GM13976 (cell line): Measurements from ENCODE around the gene MPHOSPH9.
A peak's percentile ranks its signal among the peaks of the same experiment; 100 is the strongest.
"Not testable (repeated sequence)": the region's sequence is repeated elsewhere in the genome, so short reads cannot be mapped to it uniquely, and the experiment has no call there.

Experiments used
- DNase-seq: peaks from one replicate; pipeline ENCODE4 v3.0.0; 2012; ENCODE audit warnings: low spot score
- in situ Hi-C: fragments of 300-500 bp; cut with MboI; formaldehyde crosslinking; loops from one replicate; pipeline ENCODE4 v1.12.0; 2022; ENCODE audit warnings: low sequenced_read_pairs, mixed read lengths, inconsistent platforms; ENCODE audit not compliant: unreplicated experiment
- TF ChIP-seq, protein P1 (sequence below): IDR thresholded peaks from 2 replicates; pipeline ENCODE4 v1.5.1; 2012; ENCODE audit warnings: borderline replicate concordance, mild to moderate bottlenecking; ENCODE audit not compliant: insufficient read depth; ENCODE audit errors: extremely low read depth, missing control alignments, control extremely low read depth

Gene MPHOSPH9

GRCh38 chr12:123225443-123225842, 7.5 kb downstream of the MPHOSPH9 start:
- TF ChIP-seq, protein P1, sequence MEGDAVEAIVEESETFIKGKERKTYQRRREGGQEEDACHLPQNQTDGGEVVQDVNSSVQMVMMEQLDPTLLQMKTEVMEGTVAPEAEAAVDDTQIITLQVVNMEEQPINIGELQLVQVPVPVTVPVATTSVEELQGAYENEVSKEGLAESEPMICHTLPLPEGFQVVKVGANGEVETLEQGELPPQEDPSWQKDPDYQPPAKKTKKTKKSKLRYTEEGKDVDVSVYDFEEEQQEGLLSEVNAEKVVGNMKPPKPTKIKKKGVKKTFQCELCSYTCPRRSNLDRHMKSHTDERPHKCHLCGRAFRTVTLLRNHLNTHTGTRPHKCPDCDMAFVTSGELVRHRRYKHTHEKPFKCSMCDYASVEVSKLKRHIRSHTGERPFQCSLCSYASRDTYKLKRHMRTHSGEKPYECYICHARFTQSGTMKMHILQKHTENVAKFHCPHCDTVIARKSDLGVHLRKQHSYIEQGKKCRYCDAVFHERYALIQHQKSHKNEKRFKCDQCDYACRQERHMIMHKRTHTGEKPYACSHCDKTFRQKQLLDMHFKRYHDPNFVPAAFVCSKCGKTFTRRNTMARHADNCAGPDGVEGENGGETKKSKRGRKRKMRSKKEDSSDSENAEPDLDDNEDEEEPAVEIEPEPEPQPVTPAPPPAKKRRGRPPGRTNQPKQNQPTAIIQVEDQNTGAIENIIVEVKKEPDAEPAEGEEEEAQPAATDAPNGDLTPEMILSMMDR = no peak
- in situ Hi-C loops = loop anchor here (25.0 kb wide), 1 partner anchor 363 kb away; no protein-coding TSS in a partner anchor
- no peak for DNase-seq

DNA sequence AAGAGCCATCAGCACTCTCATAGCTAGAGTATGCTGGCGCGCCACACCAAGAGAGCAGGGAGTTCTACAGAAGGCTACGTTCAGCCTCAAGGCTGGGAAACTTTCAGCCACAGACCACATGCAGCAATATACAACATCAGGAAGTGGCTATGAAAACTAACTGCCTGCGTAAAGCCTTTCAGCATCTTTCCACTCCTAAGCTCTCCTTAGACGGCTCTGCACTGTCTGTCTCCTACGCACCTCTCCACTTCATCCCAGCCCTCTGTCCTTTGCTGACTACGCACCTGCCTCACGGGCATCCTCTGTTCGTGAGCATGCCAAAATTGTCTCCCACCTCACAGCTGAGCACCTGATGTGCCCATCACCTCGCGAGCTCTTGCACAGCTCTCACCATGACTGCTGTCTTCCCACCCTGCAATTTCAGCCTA, 9.7 kb downstream of the MPHOSPH9 start:
- TF ChIP-seq, protein P1 = no peak
- peak; percentile 49 for DNase-seq
- in situ Hi-C loops = no loop called here

- DNase-seq, in situ Hi-C loops: not testable (repeated sequence)
These were observed 25.1 kb downstream of the MPHOSPH9 start for GRCh38 chr12:123207815-123208214.

GRCh38 chr12:123206794-123207193, 26.1 kb downstream of the MPHOSPH9 start:
- DNase-seq, in situ Hi-C loops: not testable (repeated sequence)

DNA sequence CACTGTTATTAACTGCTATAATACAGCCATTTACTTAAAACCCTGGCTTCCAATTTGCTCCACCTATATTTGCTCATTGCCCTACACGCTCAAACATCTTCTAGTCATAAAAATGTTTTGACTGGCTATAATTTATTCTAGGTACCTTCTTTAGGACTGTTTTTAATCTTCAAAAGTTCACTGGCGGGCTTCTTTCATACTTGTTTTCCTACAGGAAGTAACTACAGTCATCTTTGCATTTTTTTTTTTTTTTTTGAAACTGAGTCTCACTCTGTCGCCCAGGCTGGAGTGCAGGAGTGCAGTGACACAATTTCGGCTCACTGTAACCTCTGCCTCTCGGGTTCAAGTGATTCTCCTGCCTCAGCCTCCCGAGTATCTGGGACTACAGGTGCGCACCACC, 32.5 kb downstream of the MPHOSPH9 start:
- in situ Hi-C loops = no loop called here
- TF ChIP-seq, protein P1 = no peak
- no peak for DNase-seq

DNA sequence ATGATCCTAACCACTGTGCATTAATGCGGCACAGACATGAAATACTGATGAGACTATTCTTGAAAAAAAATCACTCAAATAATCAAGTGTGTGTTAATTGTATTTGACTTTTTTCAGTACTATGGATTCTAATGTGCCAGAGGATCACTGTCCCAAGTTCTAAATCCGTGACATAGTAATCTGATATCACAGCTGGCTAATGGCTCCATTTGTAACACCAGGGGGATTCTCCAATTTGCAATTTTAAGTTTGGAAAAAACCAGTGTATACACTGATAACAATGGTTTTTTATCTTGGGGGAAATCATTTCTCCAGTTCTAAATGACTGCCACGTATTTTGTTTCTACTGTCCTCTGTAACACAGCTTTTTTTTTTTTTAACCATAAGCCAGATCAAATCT, 33.0 kb downstream of the MPHOSPH9 start:
- TF ChIP-seq, protein P1 = no peak
- DNase-seq = no peak
- in situ Hi-C loops = no loop called here

DNA sequence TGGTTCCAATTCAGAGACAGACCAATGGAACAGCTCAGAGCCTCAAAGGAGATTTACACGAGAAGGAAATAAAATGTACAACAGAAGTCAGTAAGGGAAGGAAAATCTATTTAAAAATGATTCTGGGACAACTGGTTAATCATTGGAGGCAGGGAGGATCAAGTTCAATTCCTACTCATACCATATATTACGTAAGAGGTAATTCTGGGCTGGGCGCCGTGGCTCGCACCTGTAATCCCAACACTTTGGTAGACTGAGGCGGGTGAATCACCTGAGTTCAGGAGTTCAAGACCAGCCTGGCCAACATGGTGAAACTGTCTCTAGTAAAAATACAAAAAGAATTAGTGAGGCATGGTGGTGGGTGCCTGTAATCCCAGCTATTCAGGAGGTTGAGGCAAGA, 45.3 kb downstream of the MPHOSPH9 start:
- TF ChIP-seq, protein P1 = no peak
- in situ Hi-C loops = no loop called here

DNA sequence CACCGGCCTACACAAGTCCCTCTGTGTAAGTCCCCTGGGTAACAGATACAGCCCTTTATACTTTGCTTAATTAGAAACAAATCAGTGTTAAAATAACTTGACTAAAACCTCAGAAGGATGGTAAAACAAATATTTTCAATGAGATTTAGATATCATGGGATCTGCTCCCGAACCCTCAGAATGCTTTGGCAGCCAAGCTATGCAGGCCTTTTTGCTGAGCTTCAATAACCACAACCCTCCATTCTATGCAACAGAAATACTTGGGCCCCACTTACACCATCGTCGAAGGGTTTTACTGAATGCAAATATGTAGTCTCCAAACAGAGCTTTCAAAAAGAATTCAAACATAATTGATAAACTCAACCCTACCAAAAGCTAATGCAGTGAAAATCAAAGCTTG, 52.8 kb downstream of the MPHOSPH9 start:
- in situ Hi-C loops = no loop called here
- DNase-seq = no peak
- TF ChIP-seq, protein P1 = no peak

More for the DNA sequence above, 45.3 kb downstream of the MPHOSPH9 start:
- no peak for DNase-seq
